ENCODE results near the gene CCN2. TPM values are rescaled to one million over a fixed set of nuclear protein-coding genes. Genes with fewer than 3 reads are reported as not detected.

Gene CCN2
- total and polyA plus RNA-seq, 2 of the 8 experiments (the other 6 are each of a cell fraction or from before 2014, with no cell fraction given) = 25.0 to 107 TPM

DNA sequence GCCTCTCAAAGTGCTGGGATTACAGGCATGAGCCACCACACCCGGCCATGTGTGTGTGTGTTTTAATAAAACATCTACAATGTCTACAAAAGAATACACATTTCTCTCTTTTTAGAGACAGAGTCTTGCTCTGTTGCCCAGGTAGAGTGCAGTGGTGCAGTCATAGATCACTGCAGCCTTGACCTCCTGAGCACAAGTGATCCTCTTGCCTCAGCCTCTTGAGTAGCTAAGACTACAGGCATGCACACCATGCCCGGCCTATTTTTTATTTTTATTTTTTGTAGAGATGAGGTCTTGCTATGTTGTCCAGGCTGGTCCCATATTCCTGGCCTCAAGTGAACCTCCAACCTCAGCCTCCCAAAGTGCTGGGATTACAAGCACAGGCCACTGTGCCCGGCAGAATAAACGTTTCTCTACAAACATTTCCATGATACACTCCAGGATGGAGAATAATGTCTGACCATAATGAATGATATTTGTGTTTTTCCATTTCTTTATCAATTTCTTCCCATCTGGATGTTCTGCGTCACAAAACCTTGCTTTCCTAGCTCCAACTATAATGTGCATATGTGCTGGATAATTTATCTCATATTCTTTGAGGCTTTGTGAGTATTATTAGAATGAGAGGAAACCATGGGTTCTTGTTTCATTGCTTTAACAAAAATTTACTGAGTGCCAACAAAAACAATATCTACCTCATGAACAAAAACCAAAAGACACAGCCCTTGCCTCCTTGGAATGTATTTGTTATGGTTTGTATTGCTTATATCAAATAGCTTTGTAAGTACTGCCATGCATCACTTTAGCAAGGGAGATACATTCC, 28.6 kb upstream of the CCN2 start:
- Histone ChIP-seq H3K4me1 (replicated peaks in 1 of 4; ENCODE audit: control insufficient read depth in 3 of 4, insufficient read depth in 4 of 4, low read length in 3 of 4) (no peaks in the 10 kb centered on the region), H3K56ac (replicated peaks; ENCODE audit: insufficient read length, low read depth, low read length) (no peak overlapping the region), H3K36me3 (ENCODE audit: control insufficient read depth in 2 of 4, insufficient read depth in 4 of 4, low read length in 3 of 4) (no peaks in the 10 kb centered on the region), H3K27me3 (replicated peaks in 1 of 4; ENCODE audit: control insufficient read depth in 3 of 4, extremely low read depth in 1 of 4, insufficient read depth in 3 of 4, low read length in 3 of 4) (no peaks in the 10 kb centered on the region), H3K4ac (replicated peaks; ENCODE audit: insufficient read length, low read depth, low read length) (no peak overlapping the region), H3K9me3 (ENCODE audit: insufficient read depth in 2 of 2, low read depth in 1 of 2, low read length in 1 of 2) (no peaks in the 10 kb centered on the region), H2AFZ (ENCODE audit: low read length) (no peak overlapping the region), H3K9ac (replicated peaks in 1 of 4; ENCODE audit: extremely low read depth in 1 of 4, low read depth in 3 of 4, low read length in 3 of 4) (no peak overlapping the region), H3K23ac (ENCODE audit: insufficient read length) (no peak overlapping the region), H2BK5ac (ENCODE audit: low read depth, low read length) (no peak overlapping the region), H3K4me3 (ENCODE audit: extremely low read depth in 1 of 4, insufficient read depth in 2 of 4, low read depth in 3 of 4, low read length in 4 of 4) (no peak overlapping the region), H3K27ac (ENCODE audit: low read depth, low read length) (no peak overlapping the region), H4K5ac (ENCODE audit: insufficient read length, low read depth, low read length) (no peak overlapping the region), H2BK120ac (replicated peaks; ENCODE audit: low read depth, low read length) (no peak overlapping the region), H4K91ac (replicated peaks; ENCODE audit: insufficient read length, low read length) (no peak overlapping the region), H2BK15ac (ENCODE audit: low read length) (no peak overlapping the region), H2BK12ac (ENCODE audit: low read depth, low read length) (no peak overlapping the region), H3K23me2 (ENCODE audit: low read depth, low read length) (no peaks in the 10 kb centered on the region), H3K79me1 (ENCODE audit: low read depth, low read length) (no peaks in the 10 kb centered on the region), H3K14ac (ENCODE audit: insufficient read length) (no peak overlapping the region), H4K20me1 (replicated peaks in 1 of 2; ENCODE audit: control insufficient read depth in 1 of 2, insufficient read depth in 2 of 2, low read length in 2 of 2) (peaks cover 0 to 2% of the 10 kb centered on the region in 2 experiments), H3K4me2 (ENCODE audit: insufficient read depth in 1 of 2, low read depth in 2 of 2, low read length in 2 of 2) (no peak overlapping the region), H3K79me2 (ENCODE audit: control insufficient read depth in 1 of 2, insufficient read depth in 2 of 2, low read length in 2 of 2) (no peaks in the 10 kb centered on the region), H2AK5ac (ENCODE audit: low read depth, low read length) (no peak overlapping the region), H2BK20ac (ENCODE audit: low read length) (no peak overlapping the region), H3K18ac (ENCODE audit: extremely low read depth, low read length) (no peak overlapping the region), H4K8ac (ENCODE audit: extremely low read depth, insufficient read depth, low read length) (no peak overlapping the region)
- DNase-seq (ENCODE audit: low read depth in 1 of 2, low spot score in 2 of 2) (no peak), FAIRE-seq (no peak)
- ChIA-PET CTCF (ENCODE audit: partially characterized antibody) (no interaction called here), POLR2A (ENCODE audit: partially characterized antibody) (interaction anchor here (0.9 to 1.2 kb wide), 3 partner anchors 17 to 28 kb away, joined by 3 to 5 read pairs (median 3); partner anchors contain the start of gene CCN2)
- 88% methylated on average over 5 of the region's 5 CpGs; no CpG with 5 or more reads in 1 of the 2 experiments for WGBS, 2 experiments (ENCODE audit: extremely low coverage in 1 of 2, insufficient coverage in 1 of 2, insufficient read length in 1 of 2, insufficient replicate concordance in 2 of 2, low coverage in 1 of 2, low lambda C conversion rate in 2 of 2, missing lambda C conversion rate in 1 of 2)
- TF ChIP-seq EZH2 (IDR thresholded peaks at IDR 0.05; ENCODE audit: low read depth, low read length, severe bottlenecking) (no peak), CTBP2 (IDR thresholded peaks at IDR 0.05; ENCODE audit: borderline replicate concordance, insufficient read depth, insufficient read length, low read length) (no peak), ATF3 (IDR thresholded peaks at IDR 0.05; ENCODE audit: insufficient read depth, low read depth, low read length) (no peak), EGR1 (IDR thresholded peaks at IDR 0.05; ENCODE audit: borderline replicate concordance, low read depth, low read length) (no peak), RAD21 (IDR thresholded peaks at IDR 0.05 in 1 of 2, conservative IDR thresholded peaks at IDR 0.05 in 1 of 2; ENCODE audit: low read depth in 2 of 2, low read length in 2 of 2) (no peak), SAP30 (IDR thresholded peaks at IDR 0.05; ENCODE audit: insufficient read depth, insufficient replicate concordance, low read length) (no peak), HDAC6 (IDR thresholded peaks at IDR 0.05; ENCODE audit: low read depth, low read length) (no peak), JUND (IDR thresholded peaks at IDR 0.05; ENCODE audit: low read length) (no peak)
